Kidney (tissue), 14 donors: ENCODE results near the gene HSPB8. TPM values are rescaled to one million over a fixed set of nuclear protein-coding genes. Genes with fewer than 3 reads are reported as not detected.

Experiments
- DNase-seq, 5 donors: peaks; one replicate each; pipeline ENCODE4 v3.0.0-alpha.2; 2013 to 2020
- FAIRE-seq: peaks from 2 replicates; lab custom pipeline; 2012; peaks lifted over from hg19 to GRCh38; lab: Jason Lieb, UNC
- H3K27ac ChIP-seq, 2 donors: one replicate each; pipeline ENCODE4 v1.7.0; 2013; ENCODE audit warnings: low read depth in 2 of 2, low read length in 2 of 2, inconsistent platforms in 1 of 2
- H3K27me3 ChIP-seq: one replicate; pipeline ENCODE4 v1.7.1; 2013; ENCODE audit warnings: low read length, inconsistent platforms; ENCODE audit not compliant: control insufficient read depth, insufficient read depth
- H3K36me3 ChIP-seq, 3 donors: one replicate each; pipeline versions ENCODE4 v1.7.0 to v1.7.1; 2013; ENCODE audit warnings: low read length in 3 of 3, control low read depth in 1 of 3, inconsistent platforms in 1 of 3; ENCODE audit not compliant: insufficient read depth in 3 of 3, control insufficient read depth in 2 of 3
- H3K4me1 ChIP-seq, 3 donors: one replicate each; pipeline versions ENCODE4 v1.7.0 to v1.7.1; 2013; ENCODE audit warnings: low read length in 3 of 3, inconsistent platforms in 1 of 3, low read depth in 1 of 3; ENCODE audit not compliant: control insufficient read depth in 2 of 3, insufficient read depth in 2 of 3
- H3K4me3 ChIP-seq, 3 donors: one replicate each; pipeline versions ENCODE4 v1.7.0 to v1.8.1; 2013; ENCODE audit warnings: low read length in 3 of 3, control low read depth in 1 of 3, inconsistent platforms in 1 of 3
- H3K9ac ChIP-seq, 3 donors: one replicate each; pipeline versions ENCODE4 v1.7.0 to v1.7.1; 2013; ENCODE audit warnings: low read length in 3 of 3, control low read depth in 1 of 3, inconsistent platforms in 1 of 3
- H3K9me3 ChIP-seq, 3 donors: one replicate each; pipeline versions ENCODE4 v1.7.0 to v1.7.1; 2013; ENCODE audit warnings: low read length in 3 of 3, control low read depth in 1 of 3, inconsistent platforms in 1 of 3; ENCODE audit not compliant: control insufficient read depth in 2 of 3, insufficient read depth in 1 of 3
- intact Hi-C: fragments of 100-400 bp; cut with DNase I; formaldehyde crosslinking; loops from one replicate; pipeline ENCODE4 v1.11.1; 2022
- polyA plus RNA-seq: library from polyadenylated mRNA; stranded (reverse); fragments of 350-450 nt; fragmentation: Illumina TruSeq; extraction: RNeasy Lipid Tissue Mini Kit (QIAGEN cat#74804); gene quantifications from one replicate; pipeline ENCODE4 v1.2.3, GENCODE V29; 2014; ENCODE audit warnings: low read depth, low replicate concordance; ENCODE audit not compliant: insufficient read depth
- total RNA-seq: library from RNA; stranded (reverse); fragmentation: NEBNext Ultra II Directional; extraction: Animal tissue kit (Norgen Biotek cat#: 25700); gene quantifications from one replicate; pipeline ENCODE4 v1.2.1, GENCODE V29; 2021
- TF ChIP-seq, protein P1 (sequence below): IDR thresholded peaks from 3 replicates; pipeline ENCODE4 v1.5.1; 2012; ENCODE audit warnings: mild to moderate bottlenecking, moderate library complexity, borderline replicate concordance; ENCODE audit not compliant: insufficient read depth; ENCODE audit errors: extremely low read depth
- donor health status: control.
- donor health status: control.
- donor health status: control.
- donor health status: control.
- donor health status: control.
- donor health status: DM: yes; HTN: yes; CAD: no.
- donor health status: Normal renal cell carcinoma (clear cell type).

HSPB8 gene
- total and polyA plus RNA-seq, 2 donors from 2014 or later: 67.2 to 81.3 TPM

DNA sequence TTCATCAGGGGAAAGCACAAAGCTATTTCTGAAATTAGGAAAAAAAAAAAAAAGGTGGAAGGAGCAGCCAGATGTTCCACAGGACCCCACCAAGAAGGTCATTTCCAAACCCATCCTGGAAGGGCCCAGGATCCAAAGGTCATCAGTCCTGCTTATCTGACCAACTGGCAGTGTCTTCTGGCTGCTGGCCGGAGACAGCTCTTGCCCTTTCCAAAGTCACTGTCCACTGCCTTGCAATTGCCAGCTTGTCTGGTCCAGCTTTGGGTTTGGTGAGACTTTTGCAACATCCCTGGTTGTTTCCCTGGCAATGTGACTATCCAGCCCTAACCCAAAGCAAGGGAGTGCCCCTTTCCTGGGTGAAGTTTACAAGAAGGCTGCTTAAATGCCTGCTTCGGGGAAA, 18.9 kb upstream of the HSPB8 start:
- no peak overlapping the region for H3K4me3 ChIP-seq
- H3K9me3 ChIP-seq: no peaks in the 10 kb centered on the region
- H3K27me3 ChIP-seq: no peaks in the 10 kb centered on the region
- FAIRE-seq (no peak), DNase-seq (no peak)
- no peak overlapping the region for H3K9ac ChIP-seq
- H3K4me1 ChIP-seq: no peaks in the 10 kb centered on the region
- TF ChIP-seq, protein P1, sequence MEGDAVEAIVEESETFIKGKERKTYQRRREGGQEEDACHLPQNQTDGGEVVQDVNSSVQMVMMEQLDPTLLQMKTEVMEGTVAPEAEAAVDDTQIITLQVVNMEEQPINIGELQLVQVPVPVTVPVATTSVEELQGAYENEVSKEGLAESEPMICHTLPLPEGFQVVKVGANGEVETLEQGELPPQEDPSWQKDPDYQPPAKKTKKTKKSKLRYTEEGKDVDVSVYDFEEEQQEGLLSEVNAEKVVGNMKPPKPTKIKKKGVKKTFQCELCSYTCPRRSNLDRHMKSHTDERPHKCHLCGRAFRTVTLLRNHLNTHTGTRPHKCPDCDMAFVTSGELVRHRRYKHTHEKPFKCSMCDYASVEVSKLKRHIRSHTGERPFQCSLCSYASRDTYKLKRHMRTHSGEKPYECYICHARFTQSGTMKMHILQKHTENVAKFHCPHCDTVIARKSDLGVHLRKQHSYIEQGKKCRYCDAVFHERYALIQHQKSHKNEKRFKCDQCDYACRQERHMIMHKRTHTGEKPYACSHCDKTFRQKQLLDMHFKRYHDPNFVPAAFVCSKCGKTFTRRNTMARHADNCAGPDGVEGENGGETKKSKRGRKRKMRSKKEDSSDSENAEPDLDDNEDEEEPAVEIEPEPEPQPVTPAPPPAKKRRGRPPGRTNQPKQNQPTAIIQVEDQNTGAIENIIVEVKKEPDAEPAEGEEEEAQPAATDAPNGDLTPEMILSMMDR: no peak
- H3K27ac ChIP-seq: no peak overlapping the region
- no peaks in the 10 kb centered on the region for H3K36me3 ChIP-seq
- intact Hi-C loops: no loop called here

GRCh38 chr12:119167902-119168301, 10.8 kb upstream of the HSPB8 start:
- TF ChIP-seq, protein P1: no peak
- Histone ChIP-seq H3K36me3 (no peaks in the 10 kb centered on the region), H3K9me3 (no peaks in the 10 kb centered on the region), H3K4me3 (no peak overlapping the region), H3K27ac (no peak overlapping the region), H3K4me1 (no peaks in the 10 kb centered on the region), H3K9ac (no peak overlapping the region), H3K27me3 (no peaks in the 10 kb centered on the region)
- DNase-seq: no peak
- intact Hi-C loops: no loop called here
- no peak for FAIRE-seq

- TF ChIP-seq, protein P1: no peak
- FAIRE-seq (no peak), DNase-seq (no peak)
- no peaks in the 10 kb centered on the region for H3K27me3 ChIP-seq
- no peak overlapping the region for H3K27ac ChIP-seq
- no peak overlapping the region for H3K4me3 ChIP-seq
- intact Hi-C loops: no loop called here
- no peak overlapping the region for H3K9ac ChIP-seq
- no peaks in the 10 kb centered on the region for H3K36me3 ChIP-seq
- no peaks in the 10 kb centered on the region for H3K4me1 ChIP-seq
- H3K9me3 ChIP-seq: no peaks in the 10 kb centered on the region
These were observed 10.0 kb upstream of the HSPB8 start for GRCh38 chr12:119168721-119169120.

- DNase-seq: no peak
These were observed 9.6 kb upstream of the HSPB8 start for GRCh38 chr12:119169150-119169549.

More at GRCh38 chr12:119169150-119169549, 9.6 kb upstream of the HSPB8 start:
- H3K27me3 ChIP-seq: no peaks in the 10 kb centered on the region
- H3K36me3 ChIP-seq: no peaks in the 10 kb centered on the region
- H3K9me3 ChIP-seq: no peaks in the 10 kb centered on the region
- FAIRE-seq: no peak
- intact Hi-C loops: no loop called here
- H3K4me3 ChIP-seq: no peak overlapping the region
- H3K4me1 ChIP-seq: no peaks in the 10 kb centered on the region
- no peak overlapping the region for H3K27ac ChIP-seq
- TF ChIP-seq, protein P1: no peak
- no peak overlapping the region for H3K9ac ChIP-seq
